Osteoblast (primary cell): ENCODE data around the gene AKAP6. TPM values are rescaled to one million over a fixed set of nuclear protein-coding genes. Genes with fewer than 3 reads are reported as not detected.

Experiments used
- DNase-seq: peaks from one replicate; pipeline ENCODE4 v3.0.0; 2011; ENCODE audit warnings: low spot score, mixed read lengths; ENCODE audit not compliant: insufficient read length; ENCODE audit errors: missing footprints
- H2AFZ ChIP-seq: 2 replicates; pipeline ENCODE4 v1.6.0; 2011; ENCODE audit warnings: mild to moderate bottlenecking, low read length
- H3K27ac ChIP-seq: 2 replicates; pipeline ENCODE4 v1.5.1; 2011; ENCODE audit warnings: mild to moderate bottlenecking, low read depth, low read length, moderate library complexity
- H3K27me3 ChIP-seq: 2 replicates; pipeline ENCODE4 v1.6.0; 2012; ENCODE audit warnings: mild to moderate bottlenecking, control low read depth, inconsistent platforms, low read length, moderate library complexity; ENCODE audit not compliant: insufficient read depth
- H3K36me3 ChIP-seq: 2 replicates; pipeline ENCODE4 v1.5.1; 2011; ENCODE audit warnings: mild to moderate bottlenecking, low read length, control low read depth, moderate library complexity; ENCODE audit not compliant: insufficient read depth
- H3K4me1 ChIP-seq: 2 replicates; pipeline ENCODE4 v1.5.1; 2011; ENCODE audit warnings: mild to moderate bottlenecking, low read length, control low read depth, moderate library complexity; ENCODE audit not compliant: insufficient read depth
- H3K4me2 ChIP-seq: 2 replicates; pipeline ENCODE4 v1.6.0; 2011; ENCODE audit warnings: mild to moderate bottlenecking, low read length; ENCODE audit not compliant: insufficient read depth
- H3K4me3 ChIP-seq: fragments of 200-600 bp; sonication (generic); 3 replicates; pipeline ENCODE4 v1.5.1; 2012; ENCODE audit warnings: mild to moderate bottlenecking, low read length, inconsistent platforms; ENCODE audit not compliant: insufficient read depth
- H3K79me2 ChIP-seq: 2 replicates; pipeline ENCODE4 v1.6.0; 2012; ENCODE audit warnings: mild to moderate bottlenecking, low read length, control low read depth, inconsistent platforms; ENCODE audit not compliant: insufficient read depth
- H3K9me3 ChIP-seq: 2 replicates; pipeline ENCODE4 v1.5.1; 2011; ENCODE audit warnings: low read depth, low read length, control low read depth
- H4K20me1 ChIP-seq: 2 replicates; pipeline ENCODE4 v1.6.0; 2012; ENCODE audit warnings: mild to moderate bottlenecking, low read length, control low read depth; ENCODE audit not compliant: insufficient read depth
- total RNA-seq: library from RNA; depleted of rRNA; stranded (reverse); fragments of >200 nt; gene quantifications from 2 replicates; pipeline ENCODE4 v1.2.3, GENCODE V29; 2012
- TF ChIP-seq, protein P1 (sequence below): IDR thresholded peaks from 2 replicates; pipeline ENCODE4 v1.5.1; 2011; ENCODE audit warnings: mild to moderate bottlenecking, low read depth, low read length, moderate library complexity; ENCODE audit errors: extremely low read depth

The AKAP6 gene
- total RNA-seq, 1 donor: 2.2 TPM

DNA sequence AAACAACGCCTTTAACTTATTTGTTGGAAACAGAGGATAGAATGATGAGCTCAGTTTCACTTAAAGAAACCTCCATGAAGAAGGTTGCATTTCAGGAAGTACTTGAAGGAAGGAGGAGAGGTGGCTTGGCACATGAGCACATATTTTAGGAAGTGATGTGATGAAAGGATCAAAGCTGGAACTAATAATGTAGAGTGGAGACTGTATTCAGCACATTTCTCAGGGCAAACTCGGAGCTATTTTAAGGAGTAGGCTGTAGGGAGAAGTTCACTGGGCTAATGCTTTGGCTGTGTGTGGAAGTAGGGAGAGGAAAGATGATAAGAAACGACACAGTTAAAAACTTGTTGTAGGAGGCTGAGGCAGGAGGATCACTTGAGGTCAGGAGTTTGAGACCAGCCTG is 272.8 kb downstream of the AKAP6 start:
- H3K4me1 ChIP-seq: no peaks in the 10 kb centered on the region
- no peak for DNase-seq
- no peak overlapping the region for H2AFZ ChIP-seq
- H3K36me3 ChIP-seq: no peaks in the 10 kb centered on the region
- H3K27ac ChIP-seq: no peak overlapping the region
- no peaks in the 10 kb centered on the region for H3K27me3 ChIP-seq
- no peak overlapping the region for H3K4me3 ChIP-seq
- H3K79me2 ChIP-seq: no peaks in the 10 kb centered on the region
- TF ChIP-seq, protein P1, sequence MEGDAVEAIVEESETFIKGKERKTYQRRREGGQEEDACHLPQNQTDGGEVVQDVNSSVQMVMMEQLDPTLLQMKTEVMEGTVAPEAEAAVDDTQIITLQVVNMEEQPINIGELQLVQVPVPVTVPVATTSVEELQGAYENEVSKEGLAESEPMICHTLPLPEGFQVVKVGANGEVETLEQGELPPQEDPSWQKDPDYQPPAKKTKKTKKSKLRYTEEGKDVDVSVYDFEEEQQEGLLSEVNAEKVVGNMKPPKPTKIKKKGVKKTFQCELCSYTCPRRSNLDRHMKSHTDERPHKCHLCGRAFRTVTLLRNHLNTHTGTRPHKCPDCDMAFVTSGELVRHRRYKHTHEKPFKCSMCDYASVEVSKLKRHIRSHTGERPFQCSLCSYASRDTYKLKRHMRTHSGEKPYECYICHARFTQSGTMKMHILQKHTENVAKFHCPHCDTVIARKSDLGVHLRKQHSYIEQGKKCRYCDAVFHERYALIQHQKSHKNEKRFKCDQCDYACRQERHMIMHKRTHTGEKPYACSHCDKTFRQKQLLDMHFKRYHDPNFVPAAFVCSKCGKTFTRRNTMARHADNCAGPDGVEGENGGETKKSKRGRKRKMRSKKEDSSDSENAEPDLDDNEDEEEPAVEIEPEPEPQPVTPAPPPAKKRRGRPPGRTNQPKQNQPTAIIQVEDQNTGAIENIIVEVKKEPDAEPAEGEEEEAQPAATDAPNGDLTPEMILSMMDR: no peak
- no peak overlapping the region for H3K4me2 ChIP-seq
- no peaks in the 10 kb centered on the region for H4K20me1 ChIP-seq
- H3K9me3 ChIP-seq: no peaks in the 10 kb centered on the region

DNA sequence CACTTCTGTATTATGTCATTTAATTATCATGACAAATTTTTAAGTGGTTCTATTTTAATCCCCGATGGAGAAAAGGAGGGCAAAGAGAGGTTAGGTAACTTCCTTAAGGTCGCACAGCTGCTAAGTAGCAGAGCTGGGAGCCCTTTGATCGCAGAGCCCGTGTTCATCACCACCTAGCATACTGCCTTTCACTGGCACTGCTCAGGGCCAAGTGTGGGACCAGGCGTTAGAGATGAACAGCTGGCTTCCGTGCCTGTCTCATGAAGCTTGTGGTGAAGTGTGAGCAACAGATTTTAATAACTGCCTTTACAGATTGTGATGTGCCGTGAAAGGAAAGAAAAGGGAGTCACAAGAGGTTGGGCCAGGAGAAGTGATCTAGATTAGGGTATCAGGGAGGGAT is 273.6 kb downstream of the AKAP6 start:
- Histone ChIP-seq H3K36me3 (no peaks in the 10 kb centered on the region), H3K4me2 (no peak overlapping the region), H3K4me1 (no peaks in the 10 kb centered on the region), H3K27ac (no peak overlapping the region), H4K20me1 (no peaks in the 10 kb centered on the region), H2AFZ (no peak overlapping the region), H3K9me3 (no peaks in the 10 kb centered on the region), H3K79me2 (no peaks in the 10 kb centered on the region), H3K27me3 (no peaks in the 10 kb centered on the region), H3K4me3 (no peak overlapping the region)
- DNase-seq: no peak
- TF ChIP-seq, protein P1: no peak

DNA sequence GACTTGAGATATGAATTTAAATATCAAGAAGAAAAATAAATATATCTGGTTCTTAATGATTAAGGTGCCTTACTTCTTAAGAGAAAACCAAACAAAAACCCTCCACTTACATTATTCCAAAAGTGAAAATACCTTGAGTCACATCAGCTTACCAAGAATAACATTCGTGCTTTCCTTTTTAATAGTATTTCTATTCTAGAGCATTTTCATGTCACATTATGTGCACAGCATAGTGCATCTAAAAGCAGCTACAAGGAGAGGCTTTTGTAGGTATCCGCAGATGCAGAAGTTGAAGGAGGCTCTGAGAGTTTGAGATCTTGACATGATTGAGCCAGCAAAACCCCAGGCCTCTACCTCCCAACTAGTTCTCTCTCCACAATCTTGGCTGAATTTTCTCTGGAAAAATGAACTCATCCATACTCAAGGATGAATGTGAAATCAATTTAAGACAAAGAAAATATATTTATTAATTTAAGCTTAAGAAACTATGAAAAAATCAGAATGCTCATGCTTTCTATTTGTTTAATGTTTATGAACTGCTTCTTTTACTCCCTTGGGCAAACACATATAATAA is 275.0 kb downstream of the AKAP6 start:
- Histone ChIP-seq H3K27ac (no peak overlapping the region), H4K20me1 (no peaks in the 10 kb centered on the region), H3K4me1 (peaks cover 7% of the 10 kb centered on the region), H3K4me3 (no peak overlapping the region), H3K36me3 (no peaks in the 10 kb centered on the region), H3K9me3 (no peaks in the 10 kb centered on the region), H3K27me3 (no peaks in the 10 kb centered on the region), H3K79me2 (no peaks in the 10 kb centered on the region), H3K4me2 (no peak overlapping the region), H2AFZ (no peak overlapping the region)
- TF ChIP-seq, protein P1: no peak
- no peak for DNase-seq

DNA sequence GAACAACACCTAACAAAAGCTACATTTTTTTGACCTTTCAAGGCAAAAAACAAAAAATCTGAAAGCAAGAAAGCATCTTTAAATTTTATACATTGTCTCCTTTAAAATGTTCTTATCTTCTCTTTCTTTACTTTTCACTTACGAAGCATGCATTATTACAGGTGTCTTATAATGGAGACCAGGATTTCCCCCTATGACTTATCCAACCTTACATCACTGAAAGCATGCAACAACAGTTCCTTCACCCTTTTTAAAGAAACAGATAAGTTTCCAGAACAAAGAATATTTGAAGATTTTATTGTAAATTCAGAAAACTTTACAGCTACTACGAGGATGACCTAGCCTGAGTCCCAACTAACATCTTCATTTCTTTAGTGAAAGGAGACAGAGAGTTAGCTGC is 277.2 kb downstream of the AKAP6 start:
- H3K27me3 ChIP-seq: no peaks in the 10 kb centered on the region
- H3K4me3 ChIP-seq: no peak overlapping the region
- TF ChIP-seq, protein P1: no peak
- H3K9me3 ChIP-seq: no peaks in the 10 kb centered on the region
- H3K4me2 ChIP-seq: no peak overlapping the region
- no peaks in the 10 kb centered on the region for H3K36me3 ChIP-seq
- DNase-seq: no peak
- peaks cover 18% of the 10 kb centered on the region for H3K4me1 ChIP-seq
- H4K20me1 ChIP-seq: no peaks in the 10 kb centered on the region
- H3K27ac ChIP-seq: no peak overlapping the region
- H3K79me2 ChIP-seq: no peaks in the 10 kb centered on the region
- H2AFZ ChIP-seq: no peak overlapping the region
